Stimulated activated CD8-positive, alpha-beta memory T cell treated with anti-CD3 and anti-CD28 coated beads, Interleukin-15, amount 100 ng/mL, for 1 hour (primary cell): ENCODE measurements around the gene TACC2.

Experiments used
- DNase-seq: peaks from one replicate; pipeline ENCODE4 v3.0.0-alpha.2; 2020; ENCODE audit warnings: low read depth

The TACC2 gene

DNA sequence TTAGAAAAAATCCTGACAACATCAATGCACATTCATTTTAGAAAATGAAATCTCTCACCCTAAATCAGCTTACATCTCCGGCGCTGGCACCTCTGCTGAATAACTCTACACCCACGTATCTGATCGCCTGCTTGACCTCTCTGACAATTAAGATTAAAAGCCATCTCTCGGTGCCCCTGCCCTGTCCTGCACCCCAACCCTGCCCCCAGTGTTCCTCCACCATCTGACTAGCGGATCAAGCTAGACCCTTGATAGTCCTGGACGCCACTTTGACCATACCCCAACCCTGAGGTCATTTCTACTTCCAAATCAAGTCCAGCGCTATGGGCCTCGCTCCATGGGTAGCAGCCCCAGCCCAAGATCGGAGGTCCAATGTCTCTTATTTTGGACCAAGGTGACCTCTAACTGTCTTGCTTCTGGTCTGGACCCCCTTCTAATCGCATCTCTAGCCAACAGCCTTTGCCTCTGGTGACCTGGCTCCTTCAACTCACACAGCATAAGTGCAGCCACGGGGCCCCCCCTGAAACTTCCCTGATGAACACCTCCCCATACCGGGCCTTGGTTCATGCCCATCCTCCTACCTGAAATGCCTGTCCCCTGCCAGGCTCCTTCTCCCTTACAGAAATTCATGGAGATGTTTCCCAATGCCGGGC, 310.6 kb downstream of the TACC2 start:
- DNase-seq = no peak

DNA sequence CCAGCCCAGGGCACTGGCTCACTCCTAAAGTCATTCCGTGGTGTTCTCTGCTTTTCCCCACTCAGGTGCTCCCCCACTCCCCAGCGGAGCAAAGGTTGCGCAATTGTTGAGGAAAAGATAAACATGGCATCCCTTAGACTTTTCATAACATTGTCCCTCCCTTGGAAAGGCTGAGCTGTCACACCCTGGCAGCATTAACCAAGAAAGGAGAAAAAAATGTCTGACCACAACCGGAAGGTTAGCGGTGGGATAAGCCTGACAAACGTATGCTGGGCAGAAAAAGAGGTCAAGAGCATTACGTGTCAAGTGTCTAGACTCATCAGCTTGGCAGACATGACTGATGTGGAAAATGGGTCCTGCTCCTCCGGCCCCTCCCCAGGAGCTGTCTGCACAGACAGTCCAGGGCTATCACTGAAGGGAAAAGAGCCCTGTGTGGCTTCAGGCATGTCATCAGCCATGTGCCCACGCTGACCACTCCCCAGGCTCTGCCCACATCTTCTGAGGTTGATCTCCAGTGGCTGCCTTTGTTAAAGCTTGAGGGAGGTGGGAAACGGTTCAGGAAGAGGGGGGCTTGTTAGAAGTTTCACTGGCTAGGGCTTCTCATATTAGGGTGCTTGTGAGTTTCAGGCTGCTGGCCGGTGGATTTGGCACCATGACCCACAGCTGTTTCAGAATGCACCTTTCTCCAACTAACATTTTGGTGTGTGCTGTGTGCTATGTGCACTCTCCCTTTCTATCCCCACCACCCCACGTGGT, 312.3 kb downstream of the TACC2 start:
- no peak for DNase-seq

DNA sequence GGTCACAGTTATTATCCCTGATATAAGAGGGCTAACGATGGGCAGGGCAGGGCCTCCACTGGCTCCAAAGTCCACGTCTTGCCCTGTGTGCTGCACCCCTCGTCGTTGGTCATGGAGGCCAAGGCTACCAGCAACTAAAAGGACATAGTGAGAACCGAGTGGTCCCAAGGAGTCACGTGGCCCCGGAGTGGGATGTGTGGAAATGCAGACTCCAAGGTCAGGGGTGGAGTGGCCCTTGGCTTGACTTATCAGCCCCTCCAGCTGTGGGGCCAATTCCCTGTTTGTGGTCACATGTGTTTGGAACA, 312.8 kb downstream of the TACC2 start:
- DNase-seq = no peak

DNA sequence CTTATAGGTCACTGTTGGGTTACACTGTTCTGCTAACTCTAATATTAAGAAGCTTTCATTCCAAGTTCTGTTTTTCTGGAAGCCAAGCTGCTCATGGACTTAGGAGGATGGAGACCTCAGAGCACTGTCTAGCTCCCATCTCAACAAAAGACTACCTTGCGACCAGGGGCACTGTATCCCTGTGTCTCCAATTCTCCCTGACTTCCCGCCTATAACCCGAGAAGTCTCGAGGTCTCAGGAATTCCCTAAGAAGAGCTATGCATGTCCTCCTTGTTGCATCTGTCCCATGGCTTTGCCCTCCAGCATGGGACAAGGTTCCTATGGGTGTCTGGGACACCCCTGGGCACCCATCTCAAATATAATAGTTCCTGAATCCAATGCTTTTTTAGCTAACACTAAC, 313.4 kb downstream of the TACC2 start:
- no peak for DNase-seq

- no peak for DNase-seq
Measured at GRCh38 chr10:122303271-122304053, 314.5 kb downstream of the TACC2 start.
